H1 (cell line): ENCODE data around the gene PTH1R.

Source experiments
- BCL11A ChIP-seq, 2 experiments: IDR thresholded peaks; one replicate each; pipeline ENCODE4 v1.6.1; 2011; ENCODE audit warnings: low read depth in 2 of 2, low read length in 2 of 2, mild to moderate bottlenecking in 2 of 2
- CHD1 ChIP-seq: IDR thresholded peaks from 2 replicates; pipeline ENCODE4 v1.6.1; 2012; ENCODE audit warnings: low read depth, low read length, improper control_type of control experiment
- EZH2 ChIP-seq: fragments of 200-600 bp; sonication (generic); IDR thresholded peaks from 2 replicates; pipeline ENCODE4 v1.7.1; 2012; ENCODE audit warnings: low read depth, mild to moderate bottlenecking, moderate library complexity, low read length, inconsistent platforms; ENCODE audit not compliant: severe bottlenecking
- PHF8 ChIP-seq: fragments of 200-600 bp; sonication (generic); conservative IDR thresholded peaks from 2 replicates; pipeline ENCODE4 v1.7.1; 2012; ENCODE audit warnings: low read depth, mild to moderate bottlenecking, inconsistent platforms, low read length, moderate library complexity
- POLR2A ChIP-seq, 2 experiments: IDR thresholded peaks; 1 replicate in 1 of 2; 2 replicates in 1 of 2; pipeline ENCODE4 v1.6.1; 2011; ENCODE audit warnings: low read depth in 2 of 2, low read length in 2 of 2, mild to moderate bottlenecking in 2 of 2; ENCODE audit errors: control extremely low read depth in 1 of 2
- POLR2AphosphoS5 ChIP-seq: IDR thresholded peaks from 2 replicates; pipeline ENCODE4 v1.6.1; 2011; ENCODE audit warnings: low read depth, low read length
- RAD21 ChIP-seq, 2 experiments: IDR thresholded peaks in 1 of 2; conservative IDR thresholded peaks in 1 of 2; 2 replicates each; pipeline ENCODE4 v1.6.1; 2011; ENCODE audit warnings: low read depth in 2 of 2, low read length in 2 of 2, improper control_type of control experiment in 1 of 2, inconsistent platforms in 1 of 2, mild to moderate bottlenecking in 1 of 2, moderate library complexity in 1 of 2
- SP2 ChIP-seq: IDR thresholded peaks from 2 replicates; pipeline ENCODE4 v1.6.1; 2012; ENCODE audit warnings: mild to moderate bottlenecking, low read length, inconsistent platforms
- TAF1 ChIP-seq: IDR thresholded peaks from 2 replicates; pipeline ENCODE4 v1.6.1; 2011; ENCODE audit warnings: mild to moderate bottlenecking, low read depth, low read length
- TAF7 ChIP-seq: optimal IDR thresholded peaks from 2 replicates; pipeline ENCODE3; 2011; ENCODE audit warnings: low read depth, mild to moderate bottlenecking, inconsistent platforms, low read length, moderate library complexity, borderline replicate concordance
- TBP ChIP-seq: IDR thresholded peaks from 2 replicates; pipeline ENCODE4 v1.6.1; 2011; ENCODE audit warnings: low read depth, low read length, improper control_type of control experiment
- TF ChIP-seq, protein P1 (sequence below), 3 experiments: IDR thresholded peaks; 1 replicate in 2 of 3; 2 replicates in 1 of 3; pipeline versions ENCODE4 v1.5.1 to v1.6.1; 2011; ENCODE audit warnings: low read length in 3 of 3, mild to moderate bottlenecking in 3 of 3, inconsistent platforms in 2 of 3, low read depth in 1 of 3, moderate library complexity in 1 of 3; ENCODE audit not compliant: insufficient read depth in 1 of 3; ENCODE audit errors: control extremely low read depth in 1 of 3
- TF ChIP-seq, protein P2 (sequence below): IDR thresholded peaks from 2 replicates; pipeline ENCODE4 v1.6.1; 2012; ENCODE audit warnings: low read length, inconsistent platforms

DNA sequence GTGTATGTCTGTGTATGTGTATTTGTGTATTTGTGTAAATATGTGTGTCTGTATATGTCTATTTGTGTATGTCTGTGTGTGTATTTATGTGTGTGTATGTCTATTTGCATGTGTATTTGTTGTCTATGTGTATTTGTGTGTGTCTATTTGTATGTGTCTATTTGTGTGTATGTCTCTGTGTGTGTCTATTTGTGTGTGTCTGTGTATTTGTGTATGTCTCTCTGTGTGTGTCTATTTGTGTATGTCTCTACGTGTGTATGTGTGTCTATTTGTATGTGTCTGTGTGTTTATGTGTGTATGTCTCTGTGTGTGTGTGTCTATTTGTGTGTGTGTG lies 30.4 kb downstream of the PTH1R start:
- TF ChIP-seq, protein P1, sequence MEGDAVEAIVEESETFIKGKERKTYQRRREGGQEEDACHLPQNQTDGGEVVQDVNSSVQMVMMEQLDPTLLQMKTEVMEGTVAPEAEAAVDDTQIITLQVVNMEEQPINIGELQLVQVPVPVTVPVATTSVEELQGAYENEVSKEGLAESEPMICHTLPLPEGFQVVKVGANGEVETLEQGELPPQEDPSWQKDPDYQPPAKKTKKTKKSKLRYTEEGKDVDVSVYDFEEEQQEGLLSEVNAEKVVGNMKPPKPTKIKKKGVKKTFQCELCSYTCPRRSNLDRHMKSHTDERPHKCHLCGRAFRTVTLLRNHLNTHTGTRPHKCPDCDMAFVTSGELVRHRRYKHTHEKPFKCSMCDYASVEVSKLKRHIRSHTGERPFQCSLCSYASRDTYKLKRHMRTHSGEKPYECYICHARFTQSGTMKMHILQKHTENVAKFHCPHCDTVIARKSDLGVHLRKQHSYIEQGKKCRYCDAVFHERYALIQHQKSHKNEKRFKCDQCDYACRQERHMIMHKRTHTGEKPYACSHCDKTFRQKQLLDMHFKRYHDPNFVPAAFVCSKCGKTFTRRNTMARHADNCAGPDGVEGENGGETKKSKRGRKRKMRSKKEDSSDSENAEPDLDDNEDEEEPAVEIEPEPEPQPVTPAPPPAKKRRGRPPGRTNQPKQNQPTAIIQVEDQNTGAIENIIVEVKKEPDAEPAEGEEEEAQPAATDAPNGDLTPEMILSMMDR (IDR thresholded peaks at IDR 0.05; ENCODE audit: control extremely low read depth in 1 of 3, insufficient read depth in 1 of 3, low read depth in 1 of 3, low read length in 3 of 3): no peak
- TF ChIP-seq RAD21 (IDR thresholded peaks at IDR 0.05 in 1 of 2, conservative IDR thresholded peaks at IDR 0.05 in 1 of 2; ENCODE audit: low read depth in 2 of 2, low read length in 2 of 2): no peak
- TF ChIP-seq POLR2AphosphoS5: no peak
- TF ChIP-seq BCL11A (IDR thresholded peaks at IDR 0.05; ENCODE audit: low read depth in 2 of 2, low read length in 2 of 2): no peak
- no peak for TF ChIP-seq POLR2A (IDR thresholded peaks at IDR 0.05; ENCODE audit: control extremely low read depth in 1 of 2, low read depth in 2 of 2, low read length in 2 of 2)
- TF ChIP-seq PHF8: no peak
- TF ChIP-seq SP2: no peak
- TF ChIP-seq CHD1: no peak
- no peak for TF ChIP-seq TAF1
- TF ChIP-seq TAF7: no peak
- TF ChIP-seq EZH2: no peak
- TF ChIP-seq, protein P2, sequence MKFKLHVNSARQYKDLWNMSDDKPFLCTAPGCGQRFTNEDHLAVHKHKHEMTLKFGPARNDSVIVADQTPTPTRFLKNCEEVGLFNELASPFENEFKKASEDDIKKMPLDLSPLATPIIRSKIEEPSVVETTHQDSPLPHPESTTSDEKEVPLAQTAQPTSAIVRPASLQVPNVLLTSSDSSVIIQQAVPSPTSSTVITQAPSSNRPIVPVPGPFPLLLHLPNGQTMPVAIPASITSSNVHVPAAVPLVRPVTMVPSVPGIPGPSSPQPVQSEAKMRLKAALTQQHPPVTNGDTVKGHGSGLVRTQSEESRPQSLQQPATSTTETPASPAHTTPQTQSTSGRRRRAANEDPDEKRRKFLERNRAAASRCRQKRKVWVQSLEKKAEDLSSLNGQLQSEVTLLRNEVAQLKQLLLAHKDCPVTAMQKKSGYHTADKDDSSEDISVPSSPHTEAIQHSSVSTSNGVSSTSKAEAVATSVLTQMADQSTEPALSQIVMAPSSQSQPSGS: no peak
- no peak for TF ChIP-seq TBP
